Measurements from ENCODE around the gene PCSK2. TPM values are rescaled to one million over a fixed set of nuclear protein-coding genes. Genes with fewer than 3 reads are reported as not detected.

PCSK2 gene
- total RNA-seq, 4 donors from 2014 or later = 0.64 to 4.1 (median 1.4) TPM; not detected in 1

GRCh38 chr20:17316316-17317038 is 89.6 kb downstream of the PCSK2 start:
- WGBS, 2 donors (ENCODE audit: low coverage in 1 of 2) = 78 to 87% methylated on average over 2 of the region's 2 CpGs
- Histone ChIP-seq H3K36me3 (no peaks in the 10 kb centered on the region), H3K9me3 (no peaks in the 10 kb centered on the region), H3K4me1 (no peaks in the 10 kb centered on the region), H3K4me3 (no peak overlapping the region), H3K27ac (no peak overlapping the region), H3K27me3 (peaks cover 37% of the 10 kb centered on the region)
- in situ Hi-C loops (cut with MboI; ENCODE audit: low pct_ligation_motif_present in 1 of 4, low pct_unique_long_range_greater_than_20kb in 1 of 4, low sequenced_read_pairs in 3 of 4) (no loop called here), intact Hi-C loops (cut with DNase I; ENCODE audit: low total_unique reads) (no loop called here)
- DNase-seq = no peak
- TF ChIP-seq POLR2A (IDR thresholded peaks at IDR 0.05) (no peak), CTCF (IDR thresholded peaks at IDR 0.05) (no peak), POLR2AphosphoS5 (IDR thresholded peaks at IDR 0.05) (no peak), EP300 (IDR thresholded peaks at IDR 0.05; ENCODE audit: low read depth) (no peak)

GRCh38 chr20:17317341-17317740 is 90.5 kb downstream of the PCSK2 start:
- TF ChIP-seq CTCF (IDR thresholded peaks at IDR 0.05) (no peak), POLR2AphosphoS5 (IDR thresholded peaks at IDR 0.05) (no peak)
- 62 to 65% methylated on average over 2 of the region's 2 CpGs for whole genome bisulfite sequencing, 2 donors (ENCODE audit: low coverage in 1 of 2)
- in situ Hi-C loops (cut with MboI; ENCODE audit: low pct_ligation_motif_present in 1 of 4, low pct_unique_long_range_greater_than_20kb in 1 of 4, low sequenced_read_pairs in 3 of 4) (no loop called here), intact Hi-C loops (cut with DNase I; ENCODE audit: low total_unique reads) (no loop called here)
- Histone ChIP-seq H3K27ac (no peak overlapping the region), H3K4me3 (no peak overlapping the region), H3K27me3 (peaks cover 37% of the 10 kb centered on the region), H3K36me3 (no peaks in the 10 kb centered on the region), H3K4me1 (no peaks in the 10 kb centered on the region), H3K9me3 (no peaks in the 10 kb centered on the region)
- DNase-seq = no peak

- H3K27ac ChIP-seq = no peak overlapping the region
- H3K27me3 ChIP-seq = peaks cover 21% of the 10 kb centered on the region
- H3K4me1 ChIP-seq = no peaks in the 10 kb centered on the region
- no peak for TF ChIP-seq EP300 (IDR thresholded peaks at IDR 0.05; ENCODE audit: low read depth)
- TF ChIP-seq CTCF (IDR thresholded peaks at IDR 0.05) = no peak
- no peak for TF ChIP-seq POLR2AphosphoS5 (IDR thresholded peaks at IDR 0.05)
- TF ChIP-seq POLR2A (IDR thresholded peaks at IDR 0.05) = no peak
- no peak overlapping the region for H3K4me3 ChIP-seq
- H3K9me3 ChIP-seq = no peaks in the 10 kb centered on the region
- H3K36me3 ChIP-seq = no peaks in the 10 kb centered on the region
- DNase-seq = no peak
- intact Hi-C loops (cut with DNase I; ENCODE audit: low total_unique reads) (no loop called here), in situ Hi-C loops (cut with MboI; ENCODE audit: low pct_ligation_motif_present in 1 of 4, low pct_unique_long_range_greater_than_20kb in 1 of 4, low sequenced_read_pairs in 3 of 4) (no loop called here)
- 82% methylated on average over 2 of the region's 2 CpGs; no CpG with 5 or more reads in 1 of the 2 donors for WGBS, 2 donors (ENCODE audit: low coverage in 1 of 2)
Observed at GRCh38 chr20:17320456-17320855, 93.6 kb downstream of the PCSK2 start.

- in situ Hi-C loops (cut with MboI; ENCODE audit: low pct_ligation_motif_present in 1 of 4, low pct_unique_long_range_greater_than_20kb in 1 of 4, low sequenced_read_pairs in 3 of 4) = no loop called here
- intact Hi-C loops (cut with DNase I; ENCODE audit: low total_unique reads) = no loop called here
- H3K27ac ChIP-seq = no peak overlapping the region
- H3K27me3 ChIP-seq = peaks cover 19% of the 10 kb centered on the region
- no peaks in the 10 kb centered on the region for H3K9me3 ChIP-seq
- no peak overlapping the region for H3K4me3 ChIP-seq
- 72 to 88% methylated on average over 2 of the region's 2 CpGs for WGBS, 2 donors (ENCODE audit: low coverage in 1 of 2)
- TF ChIP-seq EP300 (IDR thresholded peaks at IDR 0.05; ENCODE audit: low read depth) (no peak), POLR2AphosphoS5 (IDR thresholded peaks at IDR 0.05) (no peak), CTCF (IDR thresholded peaks at IDR 0.05) (no peak), POLR2A (IDR thresholded peaks at IDR 0.05) (no peak)
- no peak for DNase-seq
- no peaks in the 10 kb centered on the region for H3K36me3 ChIP-seq
- no peaks in the 10 kb centered on the region for H3K4me1 ChIP-seq
Observed at GRCh38 chr20:17326096-17326495, 99.3 kb downstream of the PCSK2 start.

Data from transverse colon (tissue), 4 donors.